Activated naive CD8-positive, alpha-beta T cell treated with anti-CD3 and anti-CD28 coated beads, Interleukin-2, amount 50 U/mL, for 24 hours (primary cell): Measurements from ENCODE around the gene FAT4.
A peak's percentile ranks its signal among the peaks of the same experiment; 100 is the strongest.

ENCODE experiments used
- ATAC-seq: fragments of 150-1000 bp; cut with Tn5 transposase; one replicate; pipeline ENCODE4 v1.10.0; 2021
- DNase-seq: peaks from one replicate; pipeline ENCODE4 v3.0.0; 2021
- H3K27ac Mint-ChIP-seq: one replicate; pipeline ENCODE4 v1.8.0; 2021; ENCODE audit warnings: mild to moderate bottlenecking, mixed read lengths
- H3K27me3 Mint-ChIP-seq: one replicate; pipeline ENCODE4 v1.8.0; 2021; ENCODE audit warnings: mixed read lengths
- H3K36me3 Mint-ChIP-seq: one replicate; pipeline ENCODE4 v1.8.0; 2021; ENCODE audit warnings: low read depth, mixed read lengths
- H3K4me1 Mint-ChIP-seq: one replicate; pipeline ENCODE4 v1.8.0; 2021; ENCODE audit warnings: mixed read lengths
- H3K4me3 Mint-ChIP-seq: one replicate; pipeline ENCODE4 v1.8.0; 2021; ENCODE audit warnings: mild to moderate bottlenecking, moderate library complexity, mixed read lengths
- H3K9me3 Mint-ChIP-seq: one replicate; pipeline ENCODE4 v1.8.0; 2021; ENCODE audit warnings: mixed read lengths

Gene FAT4

GRCh38 chr4:125314676-125315575 is at the start of gene FAT4:
TSS of gene FAT4 (plus strand) at chr4:125314955. CDS start at chr4:125316412, 1,457 bp downstream.
- H3K4me1 Mint-ChIP-seq, result peaks cover 35% of the 10 kb centered on the region
- no peaks in the 10 kb centered on the region for H3K9me3 Mint-ChIP-seq
- DNase-seq, result peak; percentile 51
- peaks cover 74% of the 10 kb centered on the region for H3K27me3 Mint-ChIP-seq
- no peaks in the 10 kb centered on the region for H3K36me3 Mint-ChIP-seq
- H3K27ac Mint-ChIP-seq, result no peak within 1 kb of the TSS
- peak; percentile 83 for ATAC-seq
- peak within 1 kb of the TSS; percentile 80 for H3K4me3 Mint-ChIP-seq

- Mint-ChIP-seq H3K4me3 (no peak overlapping the region), H3K36me3 (no peaks in the 10 kb centered on the region), H3K4me1 (no peaks in the 10 kb centered on the region), H3K27ac (no peak overlapping the region), H3K27me3 (no peaks in the 10 kb centered on the region), H3K9me3 (no peaks in the 10 kb centered on the region)
- DNase-seq, result no peak
- no peak for ATAC-seq
These were observed 48.9 kb upstream of the FAT4 start for GRCh38 chr4:125265846-125266245.

GRCh38 chr4:125266901-125267604 is 47.7 kb upstream of the FAT4 start:
- DNase-seq, result no peak

GRCh38 chr4:125267630-125268029 is 47.1 kb upstream of the FAT4 start:
- no peak for ATAC-seq
- H3K9me3 Mint-ChIP-seq, result no peaks in the 10 kb centered on the region
- H3K27me3 Mint-ChIP-seq, result no peaks in the 10 kb centered on the region
- H3K27ac Mint-ChIP-seq, result no peak overlapping the region
- no peak for DNase-seq
- H3K36me3 Mint-ChIP-seq, result no peaks in the 10 kb centered on the region
- no peaks in the 10 kb centered on the region for H3K4me1 Mint-ChIP-seq
- H3K4me3 Mint-ChIP-seq, result no peak overlapping the region

More at GRCh38 chr4:125266901-125267604, 47.7 kb upstream of the FAT4 start:
- Mint-ChIP-seq H3K4me1 (no peaks in the 10 kb centered on the region), H3K4me3 (no peak overlapping the region), H3K27ac (no peak overlapping the region), H3K27me3 (no peaks in the 10 kb centered on the region), H3K9me3 (no peaks in the 10 kb centered on the region), H3K36me3 (no peaks in the 10 kb centered on the region)
- no peak for ATAC-seq

GRCh38 chr4:125268068-125268755 is 46.5 kb upstream of the FAT4 start:
- Mint-ChIP-seq H3K36me3 (no peaks in the 10 kb centered on the region), H3K4me3 (no peak overlapping the region), H3K27me3 (no peaks in the 10 kb centered on the region), H3K9me3 (no peaks in the 10 kb centered on the region), H3K4me1 (no peaks in the 10 kb centered on the region), H3K27ac (no peak overlapping the region)
- DNase-seq (no peak), ATAC-seq (no peak)

- Mint-ChIP-seq H3K36me3 (no peaks in the 10 kb centered on the region), H3K4me3 (no peak overlapping the region), H3K4me1 (no peaks in the 10 kb centered on the region), H3K27me3 (no peaks in the 10 kb centered on the region), H3K27ac (no peak overlapping the region), H3K9me3 (no peaks in the 10 kb centered on the region)
- DNase-seq, result no peak
- ATAC-seq, result no peak
These were observed 37.9 kb upstream of the FAT4 start for GRCh38 chr4:125276811-125277210.

GRCh38 chr4:125277790-125278189 is 37.0 kb upstream of the FAT4 start:
- ATAC-seq (no peak), DNase-seq (no peak)
- Mint-ChIP-seq H3K4me3 (no peak overlapping the region), H3K27me3 (no peaks in the 10 kb centered on the region), H3K4me1 (no peaks in the 10 kb centered on the region), H3K36me3 (no peaks in the 10 kb centered on the region), H3K27ac (no peak overlapping the region), H3K9me3 (no peaks in the 10 kb centered on the region)

GRCh38 chr4:125280892-125281403 is 33.8 kb upstream of the FAT4 start:
- Mint-ChIP-seq H3K27ac (no peak overlapping the region), H3K27me3 (no peaks in the 10 kb centered on the region)

GRCh38 chr4:125283707-125284279 is 31.0 kb upstream of the FAT4 start:
- ATAC-seq, result no peak
- Mint-ChIP-seq H3K4me1 (no peaks in the 10 kb centered on the region), H3K27ac (no peak overlapping the region), H3K36me3 (no peaks in the 10 kb centered on the region), H3K4me3 (no peak overlapping the region), H3K27me3 (no peaks in the 10 kb centered on the region), H3K9me3 (no peaks in the 10 kb centered on the region)
- DNase-seq, result no peak

More at GRCh38 chr4:125280892-125281403, 33.8 kb upstream of the FAT4 start:
- Mint-ChIP-seq H3K36me3 (no peaks in the 10 kb centered on the region), H3K4me3 (no peak overlapping the region), H3K4me1 (no peaks in the 10 kb centered on the region), H3K9me3 (no peaks in the 10 kb centered on the region)
- ATAC-seq (peak; percentile 10), DNase-seq (no peak)

GRCh38 chr4:125297116-125297515 is 17.6 kb upstream of the FAT4 start:
- no peak overlapping the region for H3K4me3 Mint-ChIP-seq
- peaks cover 4% of the 10 kb centered on the region for H3K9me3 Mint-ChIP-seq
- no peaks in the 10 kb centered on the region for H3K27me3 Mint-ChIP-seq
- DNase-seq (no peak), ATAC-seq (no peak)
- H3K27ac Mint-ChIP-seq, result no peak overlapping the region
- no peaks in the 10 kb centered on the region for H3K36me3 Mint-ChIP-seq
- no peaks in the 10 kb centered on the region for H3K4me1 Mint-ChIP-seq

GRCh38 chr4:125303058-125303457 is 11.7 kb upstream of the FAT4 start:
- Mint-ChIP-seq H3K9me3 (no peaks in the 10 kb centered on the region), H3K36me3 (no peaks in the 10 kb centered on the region), H3K4me1 (no peaks in the 10 kb centered on the region), H3K4me3 (no peak overlapping the region), H3K27me3 (peaks cover 5% of the 10 kb centered on the region), H3K27ac (no peak overlapping the region)
- no peak for ATAC-seq
- DNase-seq, result no peak

GRCh38 chr4:125303821-125304220 is 10.9 kb upstream of the FAT4 start:
- Mint-ChIP-seq H3K4me3 (no peak overlapping the region), H3K36me3 (no peaks in the 10 kb centered on the region), H3K27ac (no peak overlapping the region), H3K4me1 (no peaks in the 10 kb centered on the region), H3K9me3 (no peaks in the 10 kb centered on the region), H3K27me3 (peaks cover 5% of the 10 kb centered on the region)
- ATAC-seq (no peak), DNase-seq (no peak)

- Mint-ChIP-seq H3K27me3 (peaks cover 14% of the 10 kb centered on the region), H3K27ac (no peak overlapping the region), H3K9me3 (no peaks in the 10 kb centered on the region), H3K36me3 (no peaks in the 10 kb centered on the region), H3K4me1 (no peaks in the 10 kb centered on the region), H3K4me3 (no peak overlapping the region)
- ATAC-seq (no peak), DNase-seq (no peak)
These were observed 8.6 kb upstream of the FAT4 start for GRCh38 chr4:125306112-125306511.

- H3K36me3 Mint-ChIP-seq, result no peaks in the 10 kb centered on the region
- no peak for ATAC-seq
- H3K9me3 Mint-ChIP-seq, result no peaks in the 10 kb centered on the region
- H3K4me1 Mint-ChIP-seq, result no peaks in the 10 kb centered on the region
- H3K27me3 Mint-ChIP-seq, result peaks cover 17% of the 10 kb centered on the region
- H3K4me3 Mint-ChIP-seq, result no peak overlapping the region
- no peak for DNase-seq
- H3K27ac Mint-ChIP-seq, result no peak overlapping the region
These were observed 8.2 kb upstream of the FAT4 start for GRCh38 chr4:125306533-125306932.
